GM12892 (cell line): Measurements from ENCODE around the gene C1QBP.

Experiments used
- DNase-seq: peaks from one replicate; pipeline ENCODE4 v3.0.0; 2011; ENCODE audit not compliant: insufficient read length
- FAIRE-seq: peaks from 2 replicates; lab custom pipeline; 2011; peaks lifted over from hg19 to GRCh38; lab: Jason Lieb, UNC
- POLR2A ChIP-seq: IDR thresholded peaks from 2 replicates; pipeline ENCODE4 v1.6.1; 2011; ENCODE audit warnings: low read depth, low read length, control low read depth
- POLR2AphosphoS5 ChIP-seq: IDR thresholded peaks from 2 replicates; pipeline ENCODE4 v1.6.1; 2011; ENCODE audit warnings: low read depth, low read length, control low read depth
- TAF1 ChIP-seq: IDR thresholded peaks from 2 replicates; pipeline ENCODE4 v1.6.1; 2011; ENCODE audit warnings: low read depth, mild to moderate bottlenecking, control low read depth, low read length, borderline replicate concordance

The C1QBP gene

DNA sequence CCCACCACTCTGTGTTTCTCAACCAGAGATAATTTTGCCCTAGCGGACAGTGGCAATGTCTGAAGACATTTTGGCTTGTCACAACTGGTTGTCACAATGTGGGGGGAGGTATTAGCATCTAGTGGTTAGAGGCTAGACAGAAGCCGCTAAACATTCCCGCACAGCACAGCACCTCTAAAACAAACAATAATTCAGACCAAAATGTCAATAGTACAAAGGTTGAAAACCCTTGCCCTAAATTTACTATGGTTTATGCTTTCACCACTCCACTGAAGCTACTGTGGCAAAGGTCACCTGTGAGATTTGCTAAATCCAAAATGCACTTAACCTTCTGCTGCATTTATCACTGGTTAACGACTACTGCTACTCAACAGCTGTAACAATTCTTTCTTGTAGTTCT is 33.6 kb downstream of the C1QBP start:
- no peak for DNase-seq
- TF ChIP-seq TAF1 (no peak), POLR2A (no peak), POLR2AphosphoS5 (no peak)
- no peak for FAIRE-seq

DNA sequence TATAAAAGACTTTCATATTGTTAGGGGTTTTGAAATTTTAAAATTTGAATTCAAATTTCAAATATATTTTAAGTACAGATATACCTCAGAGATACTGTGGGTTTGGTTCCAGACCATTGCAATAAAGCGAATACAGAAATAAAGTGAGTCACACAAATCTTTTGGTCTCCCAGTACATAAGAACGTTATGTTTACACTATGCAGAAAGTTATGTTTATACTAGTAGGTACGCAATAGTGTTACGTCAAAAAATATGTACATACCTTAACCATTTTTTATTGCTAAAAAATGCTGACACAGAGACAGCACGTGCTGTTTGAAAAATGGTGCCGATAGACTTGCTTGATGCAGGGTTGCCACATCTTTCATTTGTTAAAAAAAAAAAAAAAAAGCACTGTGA is 39.2 kb downstream of the C1QBP start:
- no peak for FAIRE-seq
- DNase-seq = no peak
- TF ChIP-seq POLR2AphosphoS5 (no peak), TAF1 (no peak), POLR2A (no peak)

- FAIRE-seq (no peak), DNase-seq (no peak)
- TF ChIP-seq POLR2A (0 out of 2 replicates have a peak, but pooled peaks have one; percentile 27), TAF1 (no peak)
These were observed 42.3 kb downstream of the C1QBP start for GRCh38 chr17:5396612-5397011.

DNA sequence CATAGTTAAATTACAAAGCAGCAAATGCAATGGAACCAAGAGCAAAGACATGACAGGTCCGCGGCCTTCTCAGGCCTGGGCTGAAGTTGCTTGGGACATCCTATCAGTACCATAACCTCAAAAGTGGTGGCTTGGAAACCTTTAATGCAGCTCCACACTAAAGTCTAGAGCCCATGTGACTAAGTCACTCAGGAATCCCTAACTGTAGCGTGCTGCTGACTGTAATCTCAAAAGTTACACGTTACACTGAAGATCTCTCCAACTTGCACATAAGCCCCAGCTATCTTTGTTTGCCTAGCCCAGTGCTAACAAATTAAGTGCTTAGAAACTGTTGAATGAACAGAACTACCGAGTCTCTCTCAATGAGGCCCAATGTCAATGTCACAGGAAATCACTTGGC is 47.3 kb downstream of the C1QBP start:
- FAIRE-seq (no peak), DNase-seq (no peak)
- TF ChIP-seq TAF1 (no peak), POLR2A (no peak), POLR2AphosphoS5 (no peak; the same call in 1 of the 2 replicates)
